Suprapubic skin (tissue), 3 donors: Measurements from ENCODE around the gene SYT1.

Experiments used
- CTCF ChIP-seq, 2 donors: fragments of 200-600 bp in 1 of 2; fragments of 450-650 bp in 1 of 2; sonication (generic) in 1 of 2; IDR thresholded peaks; one replicate each; pipeline ENCODE4 v1.5.1; 2016 to 2019; ENCODE audit warnings: antibody characterized with exemption in 2 of 2, mild to moderate bottlenecking in 1 of 2, moderate library complexity in 1 of 2
- EP300 ChIP-seq: sonication (generic); formaldehyde crosslinking; IDR thresholded peaks from one replicate; pipeline ENCODE4 v1.6.1; 2017; ENCODE audit warnings: antibody characterized with exemption
- POLR2A ChIP-seq, 2 donors: fragments of 450-650 bp; IDR thresholded peaks; one replicate each; pipeline ENCODE4 v1.6.1; 2017; ENCODE audit warnings: antibody characterized with exemption in 2 of 2, mild to moderate bottlenecking in 2 of 2, moderate library complexity in 2 of 2

GRCh38 chr12:79227091-79227490 is 362.5 kb downstream of the SYT1 start:
- TF ChIP-seq CTCF (IDR thresholded peaks at IDR 0.05) = no peak
- no peak for TF ChIP-seq EP300
- no peak for TF ChIP-seq POLR2A (IDR thresholded peaks at IDR 0.05)
